ENCODE data around the gene NOTCH1.

NOTCH1 gene

GRCh38 chr9:136578915-136579649, 33.2 kb upstream of the NOTCH1 start:
- TF ChIP-seq CTCF (conservative IDR thresholded peaks at IDR 0.05; ENCODE audit: low read depth, low read length) = no peak
- Histone ChIP-seq H3K4me1 (ENCODE audit: low read depth, poor library complexity, severe bottlenecking) (peaks cover 9% of the 10 kb centered on the region), H3K9ac (no peak overlapping the region), H3K4me3 (IDR thresholded peaks at IDR 0.05; ENCODE audit: insufficient read depth, low read depth, low read length) (no peak overlapping the region), H2AFZ (ENCODE audit: low read depth) (no peak overlapping the region), H3K4me2 (no peak overlapping the region), H3K27ac (no peak overlapping the region), H3K79me2 (ENCODE audit: insufficient read depth, low read depth) (no peaks in the 10 kb centered on the region), H4K20me1 (ENCODE audit: insufficient read depth) (no peaks in the 10 kb centered on the region), H3K27me3 (ENCODE audit: insufficient read depth, low read depth) (peaks cover 29% of the 10 kb centered on the region; the same call in 1 of the 2 replicates), H3K36me3 (ENCODE audit: insufficient read depth) (no peaks in the 10 kb centered on the region)

GRCh38 chr9:136578626-136578914, 32.7 kb upstream of the NOTCH1 start:
- no peak overlapping the region for H3K4me2 ChIP-seq
- H3K9ac ChIP-seq = no peak overlapping the region
- H3K36me3 ChIP-seq (ENCODE audit: insufficient read depth) = no peaks in the 10 kb centered on the region
- no peak overlapping the region for H3K27ac ChIP-seq
- no peaks in the 10 kb centered on the region for H4K20me1 ChIP-seq (ENCODE audit: insufficient read depth)
- H3K27me3 ChIP-seq (ENCODE audit: insufficient read depth, low read depth) = peaks cover 28% of the 10 kb centered on the region; the same call in 1 of the 2 replicates
- no peaks in the 10 kb centered on the region for H3K79me2 ChIP-seq (ENCODE audit: insufficient read depth, low read depth)
- H3K4me3 ChIP-seq (IDR thresholded peaks at IDR 0.05; ENCODE audit: insufficient read depth, low read depth, low read length) = no peak overlapping the region
- no peak overlapping the region for H2AFZ ChIP-seq (ENCODE audit: low read depth)
- peaks cover 10% of the 10 kb centered on the region for H3K4me1 ChIP-seq (ENCODE audit: low read depth, poor library complexity, severe bottlenecking)
- no peak for TF ChIP-seq CTCF (conservative IDR thresholded peaks at IDR 0.05; ENCODE audit: low read depth, low read length)

- H4K20me1 ChIP-seq (ENCODE audit: insufficient read depth) = no peaks in the 10 kb centered on the region
- no peak overlapping the region for H3K4me3 ChIP-seq (IDR thresholded peaks at IDR 0.05; ENCODE audit: insufficient read depth, low read depth, low read length)
- no peak overlapping the region for H3K9ac ChIP-seq
- H3K79me2 ChIP-seq (ENCODE audit: insufficient read depth, low read depth) = no peaks in the 10 kb centered on the region
- H3K4me2 ChIP-seq = no peak overlapping the region
- no peak for TF ChIP-seq CTCF (conservative IDR thresholded peaks at IDR 0.05; ENCODE audit: low read depth, low read length)
- no peaks in the 10 kb centered on the region for H3K36me3 ChIP-seq (ENCODE audit: insufficient read depth)
- no peak overlapping the region for H3K27ac ChIP-seq
- peaks cover 10% of the 10 kb centered on the region for H3K4me1 ChIP-seq (ENCODE audit: low read depth, poor library complexity, severe bottlenecking)
- H3K27me3 ChIP-seq (ENCODE audit: insufficient read depth, low read depth) = peaks cover 31% of the 10 kb centered on the region
- no peak overlapping the region for H2AFZ ChIP-seq (ENCODE audit: low read depth)
These were observed 32.2 kb upstream of the NOTCH1 start for GRCh38 chr9:136577941-136578625.

- H4K20me1 ChIP-seq (ENCODE audit: insufficient read depth) = no peaks in the 10 kb centered on the region
- no peak overlapping the region for H3K9ac ChIP-seq
- H3K27ac ChIP-seq = no peak overlapping the region
- no peak overlapping the region for H3K4me2 ChIP-seq
- H3K27me3 ChIP-seq (ENCODE audit: insufficient read depth, low read depth) = peaks cover 50% of the 10 kb centered on the region
- no peaks in the 10 kb centered on the region for H3K79me2 ChIP-seq (ENCODE audit: insufficient read depth, low read depth)
- no peak overlapping the region for H2AFZ ChIP-seq (ENCODE audit: low read depth)
- no peaks in the 10 kb centered on the region for H3K36me3 ChIP-seq (ENCODE audit: insufficient read depth)
- TF ChIP-seq CTCF (conservative IDR thresholded peaks at IDR 0.05; ENCODE audit: low read depth, low read length) = no peak
- peaks cover 10% of the 10 kb centered on the region for H3K4me1 ChIP-seq (ENCODE audit: low read depth, poor library complexity, severe bottlenecking)
- no peak overlapping the region for H3K4me3 ChIP-seq (IDR thresholded peaks at IDR 0.05; ENCODE audit: insufficient read depth, low read depth, low read length)
These were observed 30.4 kb upstream of the NOTCH1 start for GRCh38 chr9:136576269-136576626.
